K562 (cell line): Measurements from ENCODE around the gene PPP1R14C. TPM values are rescaled to one million over a fixed set of nuclear protein-coding genes. Genes with fewer than 3 reads are reported as not detected.

ENCODE experiments used
- ATAC-seq: fragments of 200-7000 bp; cut with Tn5 transposase; 3 replicates; pipeline ENCODE4 v1.9.1; 2020; ENCODE audit warnings: moderate library complexity
- BruUV-seq: library from RNA; stranded (reverse); fragments of 400-500 nt; replicated peaks from 2 replicates; lab custom pipeline; 2021; lab: Mats Ljungman, UMichigan
- CTCF ChIA-PET: fragments of 300-600 bp; formaldehyde crosslinking; extraction: SDS; loops from one replicate; lab custom pipeline; 2021; ENCODE audit warnings: low intra/inter-chr PET ratio; lab: Yijun Ruan, JAX
- POLR2A ChIA-PET: fragments of 300-600, 350-650 bp; sonication (Branson Sonifier 250); formaldehyde crosslinking; extraction: SDS; loops from one replicate; lab custom pipeline; 2021; ENCODE audit warnings: antibody characterized with exemption, inconsistent platforms; lab: Yijun Ruan, JAX
- DNase-seq, 4 experiments: peaks; one replicate each; pipeline versions ENCODE4 v3.0.0 to v3.0.0-alpha.2; 2011 to 2018; ENCODE audit warnings: low spot score in 3 of 4, mixed read lengths in 3 of 4; ENCODE audit errors: extremely low read depth in 1 of 4
- FAIRE-seq: peaks from 2 replicates; lab custom pipeline; 2011; peaks lifted over from hg19 to GRCh38; lab: Jason Lieb, UNC
- H2AFZ ChIP-seq: 2 replicates; pipeline ENCODE4 v1.6.0; 2011; ENCODE audit warnings: low read depth, low read length, control low read depth, inconsistent platforms
- H3K27ac ChIP-seq: fragments of 200-600 bp; 3 replicates; pipeline ENCODE4 v1.8.0; 2011; ENCODE audit warnings: low read depth, mild to moderate bottlenecking, control low read depth, inconsistent platforms, low read length, moderate library complexity, mixed read lengths; ENCODE audit errors: extremely low read depth
- H3K27me3 ChIP-seq, 2 experiments: fragments of 300-600 bp in 1 of 2; 2 replicates in 1 of 2; 3 replicates in 1 of 2; pipeline versions ENCODE4 v1.6.0 to v1.8.0; 2011; ENCODE audit warnings: inconsistent platforms in 2 of 2, low read length in 2 of 2, mild to moderate bottlenecking in 1 of 2, mixed read lengths in 1 of 2, moderate library complexity in 1 of 2; ENCODE audit not compliant: control insufficient read depth in 2 of 2, insufficient read depth in 2 of 2
- H3K36me3 ChIP-seq: fragments of 300-600 bp; 3 replicates; pipeline ENCODE4 v1.8.0; 2011; ENCODE audit warnings: mild to moderate bottlenecking, low read length, inconsistent platforms; ENCODE audit not compliant: control insufficient read depth, insufficient read depth
- H3K4me1 ChIP-seq, 2 experiments: fragments of 200-600 bp in 1 of 2; replicated peaks in 1 of 2; 2 replicates in 1 of 2; 3 replicates in 1 of 2; pipeline versions ENCODE4 v1.5.1 to v1.8.0; 2011; ENCODE audit warnings: inconsistent platforms in 2 of 2, low read length in 2 of 2, mild to moderate bottlenecking in 1 of 2, mixed read lengths in 1 of 2, moderate library complexity in 1 of 2; ENCODE audit not compliant: control insufficient read depth in 2 of 2, insufficient read depth in 2 of 2
- H3K4me2 ChIP-seq: 2 replicates; pipeline ENCODE4 v1.6.1; 2011; ENCODE audit warnings: low read length, control low read depth, inconsistent platforms, mixed read lengths; ENCODE audit not compliant: insufficient read depth
- H3K4me3 ChIP-seq: fragments of 200-600 bp; sonication (generic), shearing (Covaris generic); 2 replicates; pipeline ENCODE4 v1.5.1; 2016; ENCODE audit warnings: control low read depth, inconsistent platforms
- H3K79me2 ChIP-seq: fragments of 200-600 bp; 3 replicates; pipeline ENCODE4 v1.8.0; 2011; ENCODE audit warnings: low read length, inconsistent platforms; ENCODE audit not compliant: control insufficient read depth, insufficient read depth
- H3K9ac ChIP-seq, 2 experiments: 2 replicates each; pipeline versions ENCODE4 v1.6.0 to v1.6.1; 2011; ENCODE audit warnings: low read depth in 2 of 2, low read length in 2 of 2, control low read depth in 1 of 2, inconsistent platforms in 1 of 2, mild to moderate bottlenecking in 1 of 2, mixed read lengths in 1 of 2; ENCODE audit not compliant: insufficient read depth in 1 of 2
- H3K9me1 ChIP-seq: one replicate; pipeline ENCODE4 v1.6.0; 2011; ENCODE audit warnings: inconsistent platforms, mild to moderate bottlenecking, low read length, moderate library complexity; ENCODE audit not compliant: control insufficient read depth, insufficient read depth
- H3K9me3 ChIP-seq: replicated peaks from 2 replicates; pipeline ENCODE4 v1.5.1; 2011; ENCODE audit warnings: low read depth, low read length, inconsistent platforms; ENCODE audit not compliant: control insufficient read depth, insufficient read depth
- H4K20me1 ChIP-seq: replicated peaks from 2 replicates; pipeline ENCODE4 v1.6.1; 2011; ENCODE audit warnings: low read length, inconsistent platforms, mixed read lengths; ENCODE audit not compliant: control insufficient read depth, insufficient read depth
- ATF3 ChIP-seq, 2 experiments: fragments of 450-650 bp in 1 of 2; sonication (generic) in 1 of 2; formaldehyde crosslinking in 1 of 2; IDR thresholded peaks in 1 of 2; conservative IDR thresholded peaks in 1 of 2; 2 replicates each; pipeline versions ENCODE4 v1.6.1 to v1.8.1; 2016 to 2023; ENCODE audit warnings: mild to moderate bottlenecking in 2 of 2, moderate library complexity in 2 of 2, inconsistent platforms in 1 of 2, missing genetic modification reagents in 1 of 2
- ATF4 ChIP-seq: fragments of 450-650 bp; formaldehyde crosslinking; IDR thresholded peaks from 2 replicates; pipeline ENCODE4 v1.4.0; 2022; ENCODE audit warnings: mild to moderate bottlenecking, moderate library complexity
- DEAF1 ChIP-seq: fragments of 450-650 bp; formaldehyde crosslinking; IDR thresholded peaks from 2 replicates; pipeline ENCODE4 v1.4.0; 2020; ENCODE audit warnings: mild to moderate bottlenecking, moderate library complexity
- ELF2 ChIP-seq: fragments of 250-450 bp; sonication (Bioruptor Pico); IDR thresholded peaks from 2 replicates; pipeline ENCODE4 v1.5.0; 2021; ENCODE audit warnings: mild to moderate bottlenecking
- ETV5 ChIP-seq: sonication (generic); formaldehyde crosslinking; IDR thresholded peaks from 2 replicates; pipeline ENCODE4 v1.4.0; 2020; ENCODE audit warnings: low read depth, mild to moderate bottlenecking, missing genetic modification reagents
- ETV6 ChIP-seq, 3 experiments: fragments of 150-350 bp in 1 of 3; sonication (generic) in 1 of 3; formaldehyde crosslinking in 1 of 3; IDR thresholded peaks; 2 replicates each; pipeline versions ENCODE4 v1.6.1 to v1.8.0; 2014 to 2022; ENCODE audit warnings: borderline replicate concordance in 2 of 3, low read depth in 2 of 3, antibody characterized with exemption in 1 of 3, low read length in 1 of 3, mild to moderate bottlenecking in 1 of 3, missing genetic modification reagents in 1 of 3
- FOXK1 ChIP-seq: sonication (generic); formaldehyde crosslinking; IDR thresholded peaks from 2 replicates; pipeline ENCODE4 v1.8.0; 2022; ENCODE audit warnings: missing genetic modification reagents, mild to moderate bottlenecking, borderline replicate concordance
- IRF1 ChIP-seq: sonication (generic); formaldehyde crosslinking; IDR thresholded peaks from 2 replicates; pipeline ENCODE4 v1.8.0; 2022; ENCODE audit warnings: missing genetic modification reagents, mild to moderate bottlenecking, borderline replicate concordance
- MYC ChIP-seq, 2 experiments: fragments of 250-450 bp in 1 of 2; sonication (Bioruptor Pico) in 1 of 2; IDR thresholded peaks; 2 replicates each; pipeline versions ENCODE4 v1.5.1 to v1.6.1; 2012 to 2021; ENCODE audit warnings: low read depth in 2 of 2, borderline replicate concordance in 1 of 2, improper control_type of control experiment in 1 of 2, low read length in 1 of 2, mild to moderate bottlenecking in 1 of 2, moderate library complexity in 1 of 2
- NFE2 ChIP-seq: IDR thresholded peaks from 2 replicates; pipeline ENCODE4 v1.6.1; 2014; ENCODE audit warnings: antibody characterized with exemption, low read depth
- PRMT5 ChIP-seq: sonication (generic); formaldehyde crosslinking; IDR thresholded peaks from 2 replicates; pipeline ENCODE4 v1.5.0; 2020; ENCODE audit warnings: missing genetic modification reagents
- RBFOX2 ChIP-seq: fragments of 200-400 bp; formaldehyde crosslinking; IDR thresholded peaks from 2 replicates; pipeline ENCODE4 v1.6.1; 2017; ENCODE audit warnings: low read depth, mild to moderate bottlenecking, low read length, moderate library complexity
- WHSC1 ChIP-seq: IDR thresholded peaks from one replicate; pipeline ENCODE4 v1.6.1; 2012; ENCODE audit warnings: low read length, control low read depth, inconsistent platforms
- ZNF41 ChIP-seq: fragments of 250-450 bp; sonication (Bioruptor Pico); conservative IDR thresholded peaks from 2 replicates; pipeline ENCODE4 v1.4.0; 2020; ENCODE audit warnings: mild to moderate bottlenecking
- ZNF785 ChIP-seq: fragments of 250-450 bp; sonication (Bioruptor Pico); IDR thresholded peaks from 2 replicates; pipeline ENCODE4 v1.4.0; 2020; ENCODE audit warnings: mild to moderate bottlenecking
- WGBS: fragments of 100-300 bp; shearing (Covaris generic); methylation state at CpG from one replicate; pipeline ENCODE4 v1.1.6; 2016; ENCODE audit warnings: low coverage, mixed read lengths; ENCODE audit not compliant: insufficient coverage; ENCODE audit errors: missing lambda C conversion rate; 5-methylcytosine and 5-hydroxymethylcytosine counted together
- in situ Hi-C: fragments of 300-500 bp; cut with MboI; formaldehyde crosslinking; loops from 4 replicates; pipeline ENCODE4 v1.15.0; 2018; ENCODE audit warnings: inconsistent platforms, mixed read lengths
- intact Hi-C: fragments of 100-400 bp; cut with micrococcal nuclease; formaldehyde crosslinking; loops from 2 replicates; pipeline ENCODE4 v1.14.2; 2022
- polyA plus RNA-seq, 8 experiments: library from polyadenylated mRNA; depleted of rRNA in 4 of 8; stranded (reverse) in 5 of 8; unstranded in 3 of 8; fragments of >200 nt; fragmentation: Nextera tagmentation in 2 of 8; fragmentation: Illumina TruSeq in 1 of 8; extraction: Ambion mirVana in 2 of 8; extraction: Trizol in 1 of 8; gene quantifications; 2 replicates each; pipeline versions ENCODE4 v1.2.1 to v1.2.3, GENCODE V29; 2011 to 2014; ENCODE audit warnings: inconsistent platforms in 1 of 8, missing spikeins in 1 of 8
- total RNA-seq, 7 experiments: library from RNA; depleted of rRNA in 6 of 7; stranded (reverse); fragments of >200 nt in 6 of 7; fragmentation: Illumina TruSeq in 2 of 7; extraction: Trizol in 2 of 7; gene quantifications; 2 replicates each; pipeline versions ENCODE4 v1.2.1 to v1.2.3, GENCODE V29; 2011 to 2021; ENCODE audit warnings: low replicate concordance in 1 of 7

PPP1R14C gene
- total and polyA plus RNA-seq, 9 of the 15 experiments (the other 6 are each of a cell fraction or from before 2014, with no cell fraction given) = 4.5 to 16.6 (median 11.9) TPM

GRCh38 chr6:150272976-150273315 is 130.1 kb downstream of the PPP1R14C start:
- WGBS = 0% methylated on average over 2 of the region's 2 CpGs
- H3K27me3 ChIP-seq = no peaks in the 10 kb centered on the region
- H3K36me3 ChIP-seq = no peaks in the 10 kb centered on the region
- peak overlapping the region; percentile 14; the same call in 1 of the 2 replicates for H2AFZ ChIP-seq
- peak overlapping the region; percentile 93; the same call in 2 of the 3 replicates for H3K27ac ChIP-seq
- no peak overlapping the region for H3K4me2 ChIP-seq
- peak overlapping the region in 1 of 2 experiments; percentile 49; a peak in 1 of 4 replicates for H3K9ac ChIP-seq
- POLR2A ChIA-PET = interaction anchor here (0.7 to 2.4 kb wide), 4 partner anchors 14 to 649 kb away, joined by 3 to 11 read pairs (median 3); no protein-coding TSS in a partner anchor
- CTCF ChIA-PET = no interaction called here
- H3K4me1 ChIP-seq = peaks cover 77 to 95% of the 10 kb centered on the region in 2 experiments
- H3K79me2 ChIP-seq = no peaks in the 10 kb centered on the region
- BruUV-seq = no TSS peak
- DNase-seq (peak in 1 of 4 experiments; percentile 55), ATAC-seq (no peak), FAIRE-seq (no peak)
- intact Hi-C loops (loop anchor here (2.0 to 10.0 kb wide), 4 partner anchors 49 to 338 kb away; no protein-coding TSS in a partner anchor), in situ Hi-C loops (no loop called here)
- H3K4me3 ChIP-seq = no peak overlapping the region
- no peaks in the 10 kb centered on the region for H4K20me1 ChIP-seq
- no peaks in the 10 kb centered on the region for H3K9me3 ChIP-seq
- no peaks in the 10 kb centered on the region for H3K9me1 ChIP-seq
- TF ChIP-seq ZNF785 (no peak), RBFOX2 (no peak), ATF4 (no peak), PRMT5 (CRISPR knock-in tag) (no peak), ATF3 (IDR thresholded peaks at IDR 0.05) (peak; percentile 89), ATF3 (CRISPR knock-in tag; conservative IDR thresholded peaks at IDR 0.05) (no peak), ETV5 (no peak), ETV6 (IDR thresholded peaks at IDR 0.05; ENCODE audit: borderline replicate concordance in 1 of 2, low read depth in 2 of 2, low read length in 1 of 2) (no peak), ETV6 (CRISPR knock-in tag; IDR thresholded peaks at IDR 0.05; ENCODE audit: borderline replicate concordance) (no peak), FOXK1 (CRISPR knock-in tag) (no peak), DEAF1 (CRISPR knock-in tag) (no peak; the same call in 1 of the 2 replicates), WHSC1 (no peak), ZNF41 (0 out of 2 replicates have a peak, but pooled peaks have one; percentile 63), MYC (IDR thresholded peaks at IDR 0.05; ENCODE audit: low read depth, low read length) (peak; percentile 38; the same call in 1 of the 2 replicates), MYC (CRISPR knock-in tag; IDR thresholded peaks at IDR 0.05; ENCODE audit: borderline replicate concordance, low read depth) (no peak), IRF1 (CRISPR knock-in tag) (no peak), ELF2 (CRISPR knock-in tag) (peak; percentile 53; the same call in 1 of the 2 replicates), NFE2 (peak; percentile 79)
